Thyroid gland (tissue), 4 donors: ENCODE measurements around the gene CTNNA2. TPM values are rescaled to one million over a fixed set of nuclear protein-coding genes. Genes with fewer than 3 reads are reported as not detected.
A peak's percentile ranks its signal among the peaks of the same experiment; 100 is the strongest.
"Not testable (repeated sequence)": the region's sequence is repeated elsewhere in the genome, so short reads cannot be mapped to it uniquely, and the experiment has no call there.

Source experiments
- DNase-seq, 2 donors: peaks; one replicate each; pipeline ENCODE4 v3.0.0-alpha.2; 2019
- H3K27ac ChIP-seq, 3 donors: fragments of 200-600 bp; sonication (generic); 1 replicate in 2 of 3; 2 replicates in 1 of 3; pipeline ENCODE4 v1.5.1; 2016 to 2019; ENCODE audit warnings: mild to moderate bottlenecking in 1 of 3, moderate library complexity in 1 of 3
- H3K27me3 ChIP-seq: fragments of 200-600 bp; sonication (generic); one replicate; pipeline ENCODE4 v1.5.1; 2019
- H3K36me3 ChIP-seq, 2 donors: fragments of 200-600 bp; sonication (generic); one replicate each; pipeline ENCODE4 v1.5.1; 2016 to 2019
- H3K4me1 ChIP-seq, 2 donors: fragments of 200-600 bp; sonication (generic); one replicate each; pipeline ENCODE4 v1.5.1; 2017 to 2019
- H3K4me3 ChIP-seq, 3 donors: fragments of 200-600 bp; sonication (generic); replicated peaks in 1 of 3; 1 replicate in 2 of 3; 2 replicates in 1 of 3; pipeline ENCODE4 v1.5.1; 2016; ENCODE audit warnings: mild to moderate bottlenecking in 1 of 3
- H3K9me3 ChIP-seq: fragments of 200-600 bp; sonication (generic); one replicate; pipeline ENCODE4 v1.5.1; 2017
- POLR2A ChIP-seq, 2 donors: fragments of 450-650 bp; IDR thresholded peaks; one replicate each; pipeline ENCODE4 v1.6.1; 2017; ENCODE audit warnings: antibody characterized with exemption in 2 of 2, mild to moderate bottlenecking in 2 of 2, moderate library complexity in 1 of 2
- WGBS, 2 donors: methylation state at CpG; one replicate each; pipeline ENCODE4 v1.1.5; 2017; 5-methylcytosine and 5-hydroxymethylcytosine counted together
- intact Hi-C: fragments of 100-400 bp; cut with DNase I; formaldehyde crosslinking; loops from one replicate; pipeline ENCODE4 v1.15.1; 2023
- total RNA-seq, 4 donors: library from RNA; depleted of rRNA; stranded (reverse); fragments of >200 nt; gene quantifications; one replicate each; pipeline ENCODE4 v1.2.3, GENCODE V29; 2016
- TF ChIP-seq, protein P1 (sequence below), 6 experiments: fragments of 200-600 bp in 3 of 6; fragments of 450-650 bp in 3 of 6; sonication (generic) in 3 of 6; IDR thresholded peaks; one replicate each; pipeline ENCODE4 v1.5.1; 2016 to 2019; ENCODE audit warnings: antibody characterized with exemption in 6 of 6, mild to moderate bottlenecking in 2 of 6, inconsistent platforms in 1 of 6, moderate library complexity in 1 of 6

CTNNA2 gene
- total RNA-seq, 4 donors from 2014 or later: 0.13 to 0.44 (median 0.22) TPM; not detected in 1

DNA sequence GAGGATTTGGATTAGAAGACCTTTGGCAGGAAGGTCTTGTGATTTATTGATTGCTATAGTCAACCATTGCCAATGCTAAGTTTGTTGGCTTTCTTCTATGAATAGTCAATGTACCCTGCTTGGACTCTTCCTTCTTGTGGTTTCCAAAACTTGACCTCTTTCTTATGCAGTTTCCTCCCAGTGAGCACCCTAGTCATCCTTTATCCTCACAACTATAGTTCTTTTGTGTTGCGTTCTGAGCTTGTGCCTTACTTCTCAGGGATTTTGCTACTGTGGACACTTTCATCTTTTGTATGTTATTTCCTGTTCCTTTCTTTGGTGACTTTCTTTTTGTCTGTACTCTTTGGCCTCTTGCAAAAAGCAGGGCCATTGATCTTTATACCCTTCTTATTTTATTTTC is 623.5 kb downstream of the CTNNA2 start:
- no peaks in the 10 kb centered on the region for H3K27me3 ChIP-seq

DNA sequence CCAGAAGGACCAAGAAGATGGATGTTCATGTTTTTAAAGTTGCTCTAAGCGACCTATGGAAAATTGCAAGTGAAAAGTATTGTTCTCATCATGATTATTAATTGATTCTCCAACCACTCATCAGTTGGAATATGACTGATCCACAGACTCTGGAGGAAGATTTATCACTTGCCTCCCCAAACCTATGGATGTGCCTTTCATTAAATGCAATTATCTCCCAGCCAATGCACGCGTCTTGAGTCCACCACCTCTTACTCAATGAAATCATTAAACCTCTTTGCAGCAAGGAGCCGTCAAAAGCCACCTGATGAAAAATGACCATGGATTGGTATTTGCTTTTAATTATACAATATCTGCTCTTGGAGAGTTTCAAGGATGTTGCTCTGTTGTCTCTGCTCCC is 626.1 kb downstream of the CTNNA2 start:
- intact Hi-C loops: no loop called here
- Histone ChIP-seq H3K36me3 (no peaks in the 10 kb centered on the region), H3K4me3 (no peak overlapping the region), H3K27ac (no peak overlapping the region), H3K4me1 (peaks cover 3% of the 10 kb centered on the region in 2 donors), H3K9me3 (no peaks in the 10 kb centered on the region), H3K27me3 (no peaks in the 10 kb centered on the region)
- WGBS, 2 donors: 82 to 89% methylated on average over 4 of the region's 4 CpGs
- no peak for TF ChIP-seq POLR2A (IDR thresholded peaks at IDR 0.05)
- TF ChIP-seq, protein P1, sequence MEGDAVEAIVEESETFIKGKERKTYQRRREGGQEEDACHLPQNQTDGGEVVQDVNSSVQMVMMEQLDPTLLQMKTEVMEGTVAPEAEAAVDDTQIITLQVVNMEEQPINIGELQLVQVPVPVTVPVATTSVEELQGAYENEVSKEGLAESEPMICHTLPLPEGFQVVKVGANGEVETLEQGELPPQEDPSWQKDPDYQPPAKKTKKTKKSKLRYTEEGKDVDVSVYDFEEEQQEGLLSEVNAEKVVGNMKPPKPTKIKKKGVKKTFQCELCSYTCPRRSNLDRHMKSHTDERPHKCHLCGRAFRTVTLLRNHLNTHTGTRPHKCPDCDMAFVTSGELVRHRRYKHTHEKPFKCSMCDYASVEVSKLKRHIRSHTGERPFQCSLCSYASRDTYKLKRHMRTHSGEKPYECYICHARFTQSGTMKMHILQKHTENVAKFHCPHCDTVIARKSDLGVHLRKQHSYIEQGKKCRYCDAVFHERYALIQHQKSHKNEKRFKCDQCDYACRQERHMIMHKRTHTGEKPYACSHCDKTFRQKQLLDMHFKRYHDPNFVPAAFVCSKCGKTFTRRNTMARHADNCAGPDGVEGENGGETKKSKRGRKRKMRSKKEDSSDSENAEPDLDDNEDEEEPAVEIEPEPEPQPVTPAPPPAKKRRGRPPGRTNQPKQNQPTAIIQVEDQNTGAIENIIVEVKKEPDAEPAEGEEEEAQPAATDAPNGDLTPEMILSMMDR (IDR thresholded peaks at IDR 0.05): no peak
- no peak for DNase-seq

More for the DNA sequence above, 623.5 kb downstream of the CTNNA2 start:
- H3K9me3 ChIP-seq: no peaks in the 10 kb centered on the region
- 93 to 98% methylated on average over 1 of the region's 1 CpG for WGBS, 2 donors
- intact Hi-C loops: no loop called here
- DNase-seq: no peak
- H3K4me3 ChIP-seq: no peak overlapping the region
- H3K36me3 ChIP-seq: no peaks in the 10 kb centered on the region
- TF ChIP-seq, protein P1 (IDR thresholded peaks at IDR 0.05): no peak
- no peak for TF ChIP-seq POLR2A (IDR thresholded peaks at IDR 0.05)
- H3K27ac ChIP-seq: no peak overlapping the region
- H3K4me1 ChIP-seq: no peaks in the 10 kb centered on the region

DNA sequence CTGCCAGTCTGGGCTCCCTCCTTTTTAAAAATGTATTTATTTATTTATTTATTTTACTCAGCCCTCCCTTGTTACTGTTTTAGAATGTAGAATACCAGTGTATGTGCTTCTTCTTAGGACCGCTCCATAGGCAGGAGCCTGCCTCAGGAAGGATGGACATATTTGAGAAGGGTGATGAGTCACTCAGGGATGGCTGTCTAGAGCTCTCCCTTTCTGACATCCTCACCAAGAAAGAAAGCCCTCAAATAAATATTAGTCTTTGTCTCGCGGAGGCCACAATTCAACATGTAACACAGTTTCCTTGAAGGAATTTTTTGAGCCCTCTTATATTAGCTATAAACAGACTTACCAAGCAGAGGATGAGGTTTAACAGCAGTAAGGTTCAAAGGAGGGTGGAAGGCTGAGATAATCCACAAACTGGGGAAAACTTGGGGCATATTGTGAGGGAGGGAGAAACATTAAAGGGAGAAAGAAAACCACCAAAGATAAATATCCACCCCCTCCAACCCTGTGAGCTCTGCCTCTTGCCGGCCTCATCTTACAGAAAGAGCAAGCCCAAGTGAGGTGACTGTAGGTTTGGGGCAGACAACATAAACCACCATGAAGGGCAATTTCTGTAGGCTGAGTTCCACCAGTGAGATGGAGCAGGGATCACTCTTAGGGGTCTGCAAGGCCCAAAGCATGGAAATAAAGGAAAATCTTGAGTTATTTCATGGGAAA is 628.3 kb downstream of the CTNNA2 start:
- Histone ChIP-seq H3K4me1 (peaks cover 3 to 8% of the 10 kb centered on the region in 2 donors), H3K4me3 (no peak overlapping the region), H3K27me3 (no peaks in the 10 kb centered on the region), H3K9me3 (no peaks in the 10 kb centered on the region), H3K27ac (no peak overlapping the region), H3K36me3 (no peaks in the 10 kb centered on the region)
- TF ChIP-seq, protein P1 (IDR thresholded peaks at IDR 0.05): no peak
- TF ChIP-seq POLR2A (IDR thresholded peaks at IDR 0.05): no peak
- 91 to 97% methylated on average over 4 of the region's 4 CpGs for WGBS, 2 donors
- DNase-seq: no peak
- intact Hi-C loops: no loop called here

DNA sequence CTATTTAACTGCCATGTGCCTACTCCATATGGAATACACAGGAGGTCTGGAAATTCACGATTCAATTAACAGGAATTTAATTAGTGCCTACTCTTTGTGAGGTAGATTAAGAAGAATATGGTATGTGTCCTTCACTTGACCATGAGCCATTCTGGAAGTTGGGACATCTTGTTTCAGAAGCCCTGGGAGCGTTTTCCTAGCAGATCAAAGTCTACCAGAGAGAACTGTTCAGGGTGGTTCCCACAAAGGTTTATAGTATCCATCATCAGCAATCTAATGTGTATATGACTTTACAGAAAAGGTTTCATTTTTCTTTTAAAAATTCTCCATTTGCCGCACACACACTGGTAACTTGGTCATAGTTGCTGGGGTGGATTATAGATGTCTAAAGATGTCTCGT is 632.6 kb downstream of the CTNNA2 start:
- Histone ChIP-seq H3K36me3 (no peaks in the 10 kb centered on the region), H3K9me3 (no peaks in the 10 kb centered on the region), H3K27ac (no peak overlapping the region), H3K4me1 (peaks cover 16 to 23% of the 10 kb centered on the region in 2 donors), H3K27me3 (no peaks in the 10 kb centered on the region), H3K4me3 (no peak overlapping the region)
- DNase-seq: no peak
- 95 to 96% methylated on average over 4 of the region's 4 CpGs for WGBS, 2 donors
- TF ChIP-seq, protein P1 (IDR thresholded peaks at IDR 0.05): no peak
- TF ChIP-seq POLR2A (IDR thresholded peaks at IDR 0.05): no peak
- intact Hi-C loops: no loop called here

DNA sequence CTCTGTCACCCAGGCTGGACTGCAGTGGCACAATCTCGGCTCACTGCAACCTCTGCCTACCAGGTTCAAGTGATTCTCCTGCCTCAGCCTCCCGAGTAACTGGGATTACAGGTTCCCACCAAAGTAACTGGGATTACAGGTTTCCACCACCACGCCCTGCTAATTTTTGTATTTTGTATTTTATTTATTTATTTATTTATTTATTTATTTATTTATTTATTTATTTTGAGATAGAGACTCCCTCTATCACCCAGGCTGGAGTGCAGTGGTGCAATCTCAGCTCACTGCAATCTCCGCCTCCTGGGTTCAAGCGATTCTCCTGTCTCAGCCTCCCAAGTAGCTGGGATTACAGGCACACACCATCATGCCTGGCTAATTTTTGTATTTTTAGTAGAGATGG is 633.9 kb downstream of the CTNNA2 start:
- intact Hi-C loops, H3K9me3 ChIP-seq, H3K27me3 ChIP-seq, H3K36me3 ChIP-seq, DNase-seq, H3K4me3 ChIP-seq: not testable (repeated sequence)
- H3K27ac ChIP-seq: peak overlapping the region in 1 of 3 donors; percentile 83
- peaks cover 16 to 23% of the 10 kb centered on the region in 2 donors for H3K4me1 ChIP-seq
- WGBS, 2 donors: 95 to 97% methylated on average over 5 of the region's 5 CpGs
